ENCODE data around the gene INSIG1. TPM values are rescaled to one million over a fixed set of nuclear protein-coding genes. Genes with fewer than 3 reads are reported as not detected.

Gene INSIG1
- polyA plus RNA-seq, 3 donors: 37.1 to 85.6 (median 39.6) TPM

Other genes with a start within 250 kb of the INSIG1 start
- not detected for gene HTR5A, start 227.6 kb upstream of the INSIG1 start, polyA plus RNA-seq
- not detected for gene EN2, start 160.3 kb downstream of the INSIG1 start, polyA plus RNA-seq
- gene CNPY1, start 248.7 kb downstream of the INSIG1 start, polyA plus RNA-seq: not detected

Data from CD14-positive monocyte (primary cell).